Stimulated activated effector memory CD8-positive, alpha-beta T cell treated with anti-CD3 and anti-CD28 coated beads, Interleukin-12 subunit alpha, Interleukin-12 subunit beta, amount 100 ng/mL, for 72 hours (primary cell): ENCODE measurements around the gene DLGAP5.

ENCODE experiments used
- ATAC-seq: fragments of 150-1000 bp; cut with Tn5 transposase; 2 replicates; pipeline ENCODE4 v1.10.0; 2021
- DNase-seq, 2 donors: peaks; one replicate each; pipeline ENCODE4 v3.0.0; 2021 to 2022; ENCODE audit warnings: low spot score in 2 of 2
- H3K27ac Mint-ChIP-seq: one replicate; pipeline ENCODE4 v1.8.0; 2022; ENCODE audit warnings: mild to moderate bottlenecking, mixed read lengths
- H3K36me3 Mint-ChIP-seq: one replicate; pipeline ENCODE4 v1.8.0; 2022; ENCODE audit warnings: mild to moderate bottlenecking, mixed read lengths
- H3K4me1 Mint-ChIP-seq: one replicate; pipeline ENCODE4 v1.8.0; 2022; ENCODE audit warnings: mixed read lengths
- H3K4me3 Mint-ChIP-seq: one replicate; pipeline ENCODE4 v1.8.0; 2022; ENCODE audit warnings: mild to moderate bottlenecking, mixed read lengths
- H3K9me3 Mint-ChIP-seq: one replicate; pipeline ENCODE4 v1.8.0; 2022; ENCODE audit warnings: mixed read lengths

DLGAP5 gene, protein sequence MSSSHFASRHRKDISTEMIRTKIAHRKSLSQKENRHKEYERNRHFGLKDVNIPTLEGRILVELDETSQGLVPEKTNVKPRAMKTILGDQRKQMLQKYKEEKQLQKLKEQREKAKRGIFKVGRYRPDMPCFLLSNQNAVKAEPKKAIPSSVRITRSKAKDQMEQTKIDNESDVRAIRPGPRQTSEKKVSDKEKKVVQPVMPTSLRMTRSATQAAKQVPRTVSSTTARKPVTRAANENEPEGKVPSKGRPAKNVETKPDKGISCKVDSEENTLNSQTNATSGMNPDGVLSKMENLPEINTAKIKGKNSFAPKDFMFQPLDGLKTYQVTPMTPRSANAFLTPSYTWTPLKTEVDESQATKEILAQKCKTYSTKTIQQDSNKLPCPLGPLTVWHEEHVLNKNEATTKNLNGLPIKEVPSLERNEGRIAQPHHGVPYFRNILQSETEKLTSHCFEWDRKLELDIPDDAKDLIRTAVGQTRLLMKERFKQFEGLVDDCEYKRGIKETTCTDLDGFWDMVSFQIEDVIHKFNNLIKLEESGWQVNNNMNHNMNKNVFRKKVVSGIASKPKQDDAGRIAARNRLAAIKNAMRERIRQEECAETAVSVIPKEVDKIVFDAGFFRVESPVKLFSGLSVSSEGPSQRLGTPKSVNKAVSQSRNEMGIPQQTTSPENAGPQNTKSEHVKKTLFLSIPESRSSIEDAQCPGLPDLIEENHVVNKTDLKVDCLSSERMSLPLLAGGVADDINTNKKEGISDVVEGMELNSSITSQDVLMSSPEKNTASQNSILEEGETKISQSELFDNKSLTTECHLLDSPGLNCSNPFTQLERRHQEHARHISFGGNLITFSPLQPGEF

DNA sequence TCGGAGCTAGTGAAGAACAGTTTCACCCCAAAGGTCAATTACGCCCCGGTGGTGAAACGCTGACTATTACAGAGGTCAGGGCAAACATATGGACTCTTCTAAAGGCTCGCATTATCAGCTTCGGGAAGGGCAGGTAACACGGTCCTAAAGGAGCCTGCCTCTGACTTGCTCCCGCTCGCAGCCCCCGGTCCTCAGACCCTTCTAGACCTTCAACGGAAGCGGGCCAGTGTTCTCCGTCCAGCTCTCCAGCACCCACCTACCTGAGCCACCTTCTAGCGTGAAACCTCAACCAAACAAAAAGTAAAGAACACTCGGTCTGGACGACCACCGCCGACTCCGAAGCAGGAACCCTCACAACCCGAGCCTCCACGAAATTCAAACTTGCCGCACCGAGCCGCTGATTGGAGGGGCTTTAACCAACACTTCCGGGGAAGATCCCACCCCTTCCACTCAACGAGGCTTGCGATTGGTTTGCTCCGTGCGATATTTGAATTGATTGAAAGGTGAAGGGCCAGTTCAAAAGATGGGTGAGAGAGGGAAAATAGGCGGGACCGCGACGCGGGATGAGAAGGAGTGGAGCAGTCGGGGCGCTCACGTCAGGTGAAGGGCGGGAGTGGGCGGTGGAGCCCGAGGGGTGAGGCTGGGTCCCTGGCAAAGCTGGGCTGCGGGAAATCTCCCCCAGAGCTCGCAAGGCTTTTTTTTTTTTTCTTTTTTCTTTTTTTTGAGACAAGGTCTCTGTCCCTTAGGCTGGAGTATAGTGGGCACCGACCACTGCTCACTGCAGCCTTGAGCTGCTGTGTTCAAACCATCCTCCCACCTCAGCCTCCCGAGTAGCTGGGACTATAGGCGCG, at the start of gene DLGAP5:
TSS of gene DLGAP5 (minus strand) at position 383 of the 851 bp plus-strand sequence. CDS start 2,406 bp downstream, outside the sequence.
- peak within 1 kb of the TSS; percentile 83 for H3K27ac Mint-ChIP-seq

DNA sequence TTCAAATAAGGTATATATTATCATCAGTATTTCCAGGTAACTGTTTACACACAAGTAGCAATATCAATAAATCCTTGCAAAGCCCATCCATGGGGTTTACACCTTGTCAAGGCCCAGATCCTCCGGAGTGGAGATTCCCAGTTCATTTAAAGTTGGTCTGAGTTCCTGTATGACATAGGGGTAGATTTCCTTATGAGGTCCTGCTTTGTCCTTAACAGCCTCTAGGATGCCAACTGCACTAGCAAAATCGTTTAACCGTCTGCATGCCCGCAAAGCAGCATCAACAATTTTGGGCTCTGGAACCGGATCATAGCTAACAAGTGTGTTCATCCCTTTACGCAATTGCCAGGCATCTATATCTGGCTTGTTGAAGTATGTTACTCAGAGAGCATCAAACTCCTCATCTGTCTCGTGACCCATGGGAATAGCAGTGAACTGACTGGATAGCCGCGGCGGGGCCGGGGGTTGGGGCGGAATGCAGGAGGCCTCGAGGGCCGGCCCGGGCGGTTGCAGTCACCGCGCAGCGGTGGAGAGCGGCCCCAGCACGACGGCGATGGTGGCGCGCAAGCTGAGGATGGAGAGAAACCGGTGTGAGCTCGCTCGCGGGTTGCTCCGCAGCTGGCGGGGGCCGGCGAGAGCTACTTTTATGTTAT, 49.3 kb upstream of the DLGAP5 start:
- Mint-ChIP-seq H3K9me3 (no peaks in the 10 kb centered on the region), H3K27ac (no peak overlapping the region), H3K36me3 (no peaks in the 10 kb centered on the region), H3K4me3 (no peak overlapping the region), H3K4me1 (no peaks in the 10 kb centered on the region)
- no peak for DNase-seq
- no peak for ATAC-seq

More for the DNA sequence above, at the start of gene DLGAP5:
- DNase-seq (peak; percentile 74 to 94), ATAC-seq (peak; percentile 97)
- peaks cover 19% of the 10 kb centered on the region for H3K4me1 Mint-ChIP-seq
- H3K9me3 Mint-ChIP-seq, result no peaks in the 10 kb centered on the region
- H3K36me3 Mint-ChIP-seq, result no peaks in the 10 kb centered on the region
- peak within 1 kb of the TSS; percentile 87 for H3K4me3 Mint-ChIP-seq

DNA sequence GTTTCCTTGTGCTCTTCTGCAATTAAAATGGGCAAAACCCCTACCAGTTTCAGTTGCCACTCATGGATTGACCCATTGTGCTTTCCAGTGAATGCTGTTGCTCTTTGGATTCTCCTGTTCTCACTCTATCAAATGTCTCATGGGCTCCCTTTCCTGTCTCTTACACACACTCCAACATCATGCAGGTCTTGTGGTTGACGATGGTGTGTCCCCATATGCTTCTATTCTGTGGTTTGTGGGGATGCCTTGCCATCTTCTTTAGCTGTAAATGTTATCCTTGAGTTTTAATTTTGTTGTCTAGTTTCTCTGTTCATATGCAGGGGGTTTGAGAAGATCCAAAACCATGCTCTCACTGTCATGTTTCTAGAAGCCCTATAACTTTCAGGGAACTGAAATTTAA, 47.9 kb upstream of the DLGAP5 start:
- ATAC-seq (no peak), DNase-seq (no peak)
- H3K9me3 Mint-ChIP-seq, result no peaks in the 10 kb centered on the region
- H3K27ac Mint-ChIP-seq, result no peak overlapping the region
- H3K4me3 Mint-ChIP-seq, result no peak overlapping the region
- H3K36me3 Mint-ChIP-seq, result no peaks in the 10 kb centered on the region
- H3K4me1 Mint-ChIP-seq, result no peaks in the 10 kb centered on the region

DNA sequence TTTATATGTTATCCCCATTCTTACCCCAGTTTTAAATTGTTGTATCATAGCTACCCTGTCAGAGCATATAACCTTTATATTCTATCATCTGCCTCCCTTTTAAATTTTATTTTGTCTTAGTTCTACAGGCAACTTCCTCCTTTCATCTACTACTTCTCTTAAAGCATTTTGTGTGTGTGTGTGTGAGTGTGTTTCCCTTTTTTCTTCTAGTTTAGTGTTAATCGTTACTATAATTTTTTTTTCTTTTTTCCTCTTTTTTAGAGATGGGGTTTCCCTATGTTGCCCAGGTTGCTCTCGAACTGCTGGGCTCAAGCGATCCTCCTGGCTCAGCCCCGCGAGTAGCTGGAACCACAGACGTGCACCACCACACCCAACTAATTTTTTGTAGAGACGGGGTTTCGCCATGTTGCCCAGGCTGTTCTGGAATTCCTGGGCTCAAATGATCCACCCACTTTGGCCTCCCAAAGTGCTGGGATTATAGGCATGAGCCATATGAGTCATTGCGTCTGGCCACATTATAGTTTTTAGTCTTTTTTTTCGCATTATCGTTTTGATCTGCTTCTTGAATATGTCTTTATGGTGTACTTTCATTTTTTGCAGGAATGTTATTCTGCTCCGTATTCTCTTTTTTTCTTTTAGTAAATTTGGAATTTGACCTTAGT, 46.8 kb upstream of the DLGAP5 start:
- Mint-ChIP-seq H3K4me1 (no peaks in the 10 kb centered on the region), H3K9me3 (no peaks in the 10 kb centered on the region), H3K36me3 (no peaks in the 10 kb centered on the region), H3K27ac (no peak overlapping the region), H3K4me3 (no peak overlapping the region)
- no peak for ATAC-seq
- DNase-seq, result no peak

DNA sequence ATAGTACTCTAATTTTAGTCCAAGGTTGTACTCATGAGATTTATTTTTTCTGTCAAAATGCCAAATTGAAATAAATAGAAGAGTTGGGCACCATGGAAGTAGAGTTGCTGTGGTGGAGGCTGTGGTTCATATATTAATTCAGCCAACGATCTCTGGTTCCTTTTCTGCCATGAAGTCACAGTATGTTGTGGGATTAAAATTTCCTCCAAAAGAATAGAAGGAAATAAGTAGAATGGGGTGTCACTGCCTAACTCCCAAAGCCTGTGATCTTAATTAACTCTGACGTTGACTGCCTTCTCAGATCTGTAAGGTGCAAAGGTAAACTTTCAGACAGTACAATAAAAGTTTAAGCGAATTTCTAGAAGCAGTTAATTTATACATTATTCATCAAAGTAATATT, 42.2 kb upstream of the DLGAP5 start:
- Mint-ChIP-seq H3K4me1 (no peaks in the 10 kb centered on the region), H3K4me3 (no peak overlapping the region), H3K36me3 (no peaks in the 10 kb centered on the region), H3K9me3 (no peaks in the 10 kb centered on the region), H3K27ac (no peak overlapping the region)
- no peak for DNase-seq
- no peak for ATAC-seq

DNA sequence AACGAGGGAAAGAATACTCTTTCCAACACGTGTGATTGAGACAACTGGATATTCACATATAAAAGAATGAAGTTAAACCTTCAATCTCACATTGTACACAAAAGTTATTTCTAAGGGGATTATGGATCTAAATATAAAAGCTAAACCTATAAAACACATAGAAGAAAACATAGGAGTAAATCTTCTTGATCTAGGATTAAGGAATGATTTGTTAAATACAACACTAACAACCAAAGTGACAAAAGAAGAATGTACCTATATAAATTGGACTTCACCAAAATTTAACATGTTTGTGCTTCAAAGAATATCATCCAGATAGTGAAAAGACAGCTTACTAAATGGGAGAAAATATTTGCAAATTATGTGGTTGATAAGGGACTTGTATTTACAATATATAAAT, 36.9 kb upstream of the DLGAP5 start:
- no peaks in the 10 kb centered on the region for H3K4me1 Mint-ChIP-seq
- H3K4me3 Mint-ChIP-seq, result no peak overlapping the region
- no peak overlapping the region for H3K27ac Mint-ChIP-seq
- H3K36me3 Mint-ChIP-seq, result no peaks in the 10 kb centered on the region
- DNase-seq, result no peak
- H3K9me3 Mint-ChIP-seq, result peaks cover 10% of the 10 kb centered on the region
- no peak for ATAC-seq

DNA sequence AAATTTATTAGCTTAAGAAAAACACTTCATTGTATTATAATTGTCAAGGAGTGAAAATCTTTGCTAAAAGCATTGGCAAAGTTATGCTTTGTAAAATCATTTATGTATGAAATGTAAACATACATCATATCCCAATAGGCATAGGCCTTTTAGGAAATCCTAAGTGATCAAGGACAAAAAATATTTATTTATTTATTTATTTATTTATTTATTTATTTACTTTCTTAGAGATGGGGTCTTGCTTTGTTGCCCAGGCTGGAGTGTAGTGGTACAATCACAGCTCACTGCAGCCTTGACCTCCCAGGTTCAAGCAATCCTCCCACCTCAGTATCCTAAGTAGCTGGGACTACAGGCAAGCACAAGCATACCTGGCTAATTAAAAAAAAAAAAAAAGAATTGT, 32.0 kb upstream of the DLGAP5 start:
- Mint-ChIP-seq H3K4me3 (no peak overlapping the region), H3K4me1 (peaks cover 17% of the 10 kb centered on the region), H3K27ac (no peak overlapping the region), H3K9me3 (peaks cover 10% of the 10 kb centered on the region), H3K36me3 (no peaks in the 10 kb centered on the region)
- ATAC-seq (no peak), DNase-seq (no peak)

DNA sequence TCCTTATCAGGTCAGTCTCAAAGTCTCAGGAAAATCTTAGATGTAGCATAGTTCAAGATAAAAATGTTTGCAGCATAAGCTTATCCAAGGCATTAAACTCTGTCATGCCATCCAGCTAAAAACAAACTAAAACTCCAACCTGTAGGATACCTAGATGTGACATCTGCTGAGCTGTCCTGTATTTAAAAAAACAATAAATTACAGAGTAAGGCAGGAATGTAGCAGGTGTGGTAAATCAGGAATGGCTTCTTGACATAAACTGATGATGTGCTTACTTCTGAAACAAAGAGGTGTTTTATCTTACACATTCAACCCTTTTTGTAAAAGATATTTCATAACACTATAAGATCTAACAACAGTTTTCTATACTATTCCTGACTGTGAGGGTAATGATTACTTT, 30.6 kb upstream of the DLGAP5 start:
- DNase-seq, result no peak
- no peak for ATAC-seq
- H3K4me3 Mint-ChIP-seq, result no peak overlapping the region
- H3K4me1 Mint-ChIP-seq, result peaks cover 17% of the 10 kb centered on the region
- H3K36me3 Mint-ChIP-seq, result no peaks in the 10 kb centered on the region
- H3K27ac Mint-ChIP-seq, result no peak overlapping the region
- H3K9me3 Mint-ChIP-seq, result peaks cover 9% of the 10 kb centered on the region

DNA sequence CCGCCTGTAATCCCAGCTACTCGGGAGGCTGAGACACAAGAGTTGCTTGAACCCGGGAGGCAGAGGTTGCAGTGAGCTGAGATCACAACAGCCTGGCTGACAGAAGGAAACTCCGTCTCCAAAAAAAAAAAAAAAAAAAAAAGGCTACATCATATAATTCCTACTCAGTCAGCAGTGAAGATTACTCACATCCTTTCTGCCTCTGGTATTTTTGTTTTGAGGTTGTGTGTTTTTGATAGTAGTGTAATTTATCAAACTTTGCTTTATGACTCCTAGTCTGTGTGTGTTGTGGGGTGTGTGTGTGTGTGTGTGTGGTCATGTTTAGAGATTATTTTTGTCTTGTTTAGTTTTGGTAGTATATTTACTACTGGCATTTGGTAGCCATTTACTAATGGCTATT, 29.8 kb upstream of the DLGAP5 start:
- Mint-ChIP-seq H3K27ac (no peak overlapping the region), H3K4me3 (no peak overlapping the region), H3K36me3 (no peaks in the 10 kb centered on the region), H3K4me1 (peaks cover 17% of the 10 kb centered on the region), H3K9me3 (peaks cover 5% of the 10 kb centered on the region)
- DNase-seq, result no peak
- ATAC-seq, result peak; percentile 94

DNA sequence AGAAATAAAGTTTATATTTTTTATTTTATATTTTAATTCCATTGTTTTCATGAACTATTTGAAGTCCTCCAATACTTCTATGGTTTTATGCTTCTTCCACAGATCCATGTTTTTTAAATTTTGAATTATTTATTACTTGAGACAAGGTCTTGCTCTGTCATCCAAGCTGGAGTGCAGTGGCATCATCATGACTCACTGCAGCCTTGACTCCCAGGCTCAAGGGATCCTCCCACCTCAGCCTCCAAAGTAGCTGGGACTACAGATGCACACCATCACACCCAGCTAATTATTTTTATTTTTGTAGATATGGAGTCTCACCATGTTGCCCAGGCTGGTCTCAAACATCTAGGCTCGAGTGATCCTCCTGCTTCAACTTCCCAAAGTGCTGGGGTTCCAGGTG, 28.8 kb upstream of the DLGAP5 start:
- DNase-seq, result no peak
- H3K36me3 Mint-ChIP-seq, result no peaks in the 10 kb centered on the region
- ATAC-seq, result no peak
- H3K4me3 Mint-ChIP-seq, result no peak overlapping the region
- no peak overlapping the region for H3K27ac Mint-ChIP-seq
- H3K9me3 Mint-ChIP-seq, result no peaks in the 10 kb centered on the region
- H3K4me1 Mint-ChIP-seq, result peaks cover 17% of the 10 kb centered on the region

DNA sequence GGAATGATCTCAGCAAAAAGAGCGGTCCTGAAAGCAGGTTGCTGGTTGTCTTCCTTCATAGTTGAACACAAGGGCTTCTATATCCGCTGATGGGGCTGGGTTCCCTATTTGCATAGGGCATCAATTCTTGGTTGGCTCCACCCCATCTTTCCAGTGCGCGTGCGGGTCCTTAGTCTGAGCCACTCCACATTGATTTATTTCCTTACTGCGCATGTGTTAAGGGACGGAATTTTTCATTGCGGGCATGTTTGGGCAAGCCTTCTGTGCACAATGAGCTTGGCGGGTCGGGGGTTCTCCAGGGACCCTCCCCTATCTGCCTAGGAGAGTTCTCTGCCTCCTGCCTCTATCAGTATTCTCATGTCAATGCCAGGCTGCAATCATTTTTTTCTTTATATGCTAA, 21.2 kb upstream of the DLGAP5 start:
- Mint-ChIP-seq H3K4me3 (no peak overlapping the region), H3K4me1 (no peaks in the 10 kb centered on the region), H3K27ac (no peak overlapping the region), H3K36me3 (no peaks in the 10 kb centered on the region), H3K9me3 (no peaks in the 10 kb centered on the region)
- DNase-seq, result no peak
- ATAC-seq, result no peak

DNA sequence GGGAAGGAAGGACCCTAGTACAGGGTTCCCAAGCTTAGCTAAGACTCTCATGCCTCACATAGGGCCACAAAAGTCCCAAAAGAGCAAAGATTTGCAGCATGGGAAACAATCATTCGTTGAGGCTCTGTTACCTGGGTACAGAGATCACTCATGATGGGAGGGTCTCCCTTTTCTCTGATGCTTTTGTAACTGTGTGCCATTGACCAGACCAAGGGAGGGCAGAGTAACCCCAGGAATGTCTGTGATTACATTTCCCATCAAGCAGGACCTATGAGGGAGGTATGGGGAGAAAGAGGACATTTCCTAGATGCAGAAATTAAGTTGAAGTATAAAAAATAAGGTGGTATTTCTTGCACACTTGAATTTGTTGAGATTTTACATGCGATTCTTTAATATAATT, 16.4 kb upstream of the DLGAP5 start:
- ATAC-seq (no peak), DNase-seq (no peak)
- Mint-ChIP-seq H3K4me3 (no peak overlapping the region), H3K4me1 (no peaks in the 10 kb centered on the region), H3K27ac (no peak overlapping the region), H3K9me3 (no peaks in the 10 kb centered on the region), H3K36me3 (no peaks in the 10 kb centered on the region)

DNA sequence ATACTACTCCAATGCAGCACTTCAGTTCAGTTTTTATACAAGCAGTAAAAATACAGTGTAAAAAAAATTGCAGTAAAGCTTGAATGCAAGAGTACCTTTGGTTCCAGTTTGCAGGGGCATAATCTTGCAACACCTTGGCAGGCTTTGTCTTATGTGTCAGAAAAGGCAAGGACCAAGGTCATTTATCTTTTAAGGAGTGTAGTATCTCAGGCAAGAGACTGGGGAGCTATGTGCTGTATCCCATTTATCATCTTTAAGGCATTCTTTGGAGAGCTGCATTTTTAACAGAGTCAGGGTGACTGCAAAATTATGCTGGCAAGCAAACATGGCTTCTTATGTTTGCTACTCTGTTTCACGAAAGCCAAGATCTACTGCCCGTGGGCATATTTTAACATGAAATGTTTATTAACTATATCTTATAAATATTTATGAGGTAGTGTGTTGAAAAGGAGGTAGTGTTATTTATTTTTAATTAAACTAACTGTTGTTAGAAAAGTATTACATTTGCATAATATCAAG, 14.8 kb upstream of the DLGAP5 start:
- Mint-ChIP-seq H3K36me3 (no peaks in the 10 kb centered on the region), H3K4me1 (no peaks in the 10 kb centered on the region), H3K4me3 (no peak overlapping the region), H3K9me3 (no peaks in the 10 kb centered on the region), H3K27ac (no peak overlapping the region)
- ATAC-seq, result no peak
- DNase-seq, result no peak
